Mucosa of descending colon (tissue), 3 donors: ENCODE measurements around the gene MAGEB17. TPM values are rescaled to one million over a fixed set of nuclear protein-coding genes. Genes with fewer than 3 reads are reported as not detected.

ENCODE experiments used
- ATAC-seq: fragments of 200-7000 bp; cut with Tn5 transposase; one replicate; pipeline ENCODE4 v1.9.1; 2020; ENCODE audit warnings: mild to moderate bottlenecking, moderate library complexity
- DNase-seq, 3 donors: peaks; one replicate each; pipeline ENCODE4 v3.0.0-alpha.2; 2020
- H3K36me3 ChIP-seq: fragments of 200-600 bp; one replicate; pipeline ENCODE4 v1.8.0; 2021; ENCODE audit warnings: low read depth, mild to moderate bottlenecking
- H3K4me1 ChIP-seq: fragments of 200-600 bp; one replicate; pipeline ENCODE4 v1.8.0; 2021; ENCODE audit warnings: low read depth, mild to moderate bottlenecking
- H3K4me3 ChIP-seq: fragments of 200-600 bp; one replicate; pipeline ENCODE4 v1.8.0; 2021; ENCODE audit warnings: mild to moderate bottlenecking
- H3K9me3 ChIP-seq: fragments of 200-600 bp; one replicate; pipeline ENCODE4 v1.8.0; 2021; ENCODE audit warnings: mild to moderate bottlenecking
- intact Hi-C, 2 donors: fragments of 100-400 bp; cut with DNase I in 1 of 2; cut with micrococcal nuclease in 1 of 2; formaldehyde crosslinking; loops; one replicate each; pipeline versions ENCODE4 v1.11.0 to v1.11.1; 2022; cut with DNase I, micrococcal nuclease
- total RNA-seq, 3 donors: library from RNA; stranded (reverse); fragmentation: NEBNext Ultra II Directional in 2 of 3; extraction: Animal tissue kit (Norgen Biotek cat#: 25700) in 2 of 3; gene quantifications; one replicate each; pipeline versions ENCODE4 v1.2.1 to v1.2.4, GENCODE V29; 2021 to 2023
- TF ChIP-seq, protein P1 (sequence below): fragments of 200-600 bp; IDR thresholded peaks from one replicate; pipeline ENCODE4 v1.8.0; 2022; ENCODE audit warnings: antibody characterized with exemption, mild to moderate bottlenecking
- donor health status: DM: no; HTN: no; CAD: no; lungs with moderate emphysema.
- donor health status: DM: no; HTN: no; CAD: no.
- donor health status: DM: no; HTN: yes; CAD: no.

The MAGEB17 gene
- total RNA-seq, 3 donors from 2014 or later, result 0.22 TPM; not detected in 2

DNA sequence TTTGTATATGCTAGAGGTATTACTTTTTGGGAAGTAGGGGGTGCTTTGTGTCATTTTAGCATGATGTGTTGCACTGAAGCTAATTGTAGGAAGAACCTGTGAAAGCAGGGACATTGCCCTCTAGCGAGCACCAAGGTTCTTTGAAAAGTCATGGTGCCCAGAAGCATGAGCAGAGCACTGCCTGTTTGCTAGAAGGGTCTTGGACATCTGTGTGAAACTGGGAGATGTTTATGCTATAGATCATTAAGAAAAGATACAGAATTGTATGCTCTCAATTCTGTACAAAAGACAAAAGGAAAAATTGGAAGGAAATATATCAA lies 29.2 kb upstream of the MAGEB17 start:
- no peak overlapping the region for H3K4me3 ChIP-seq
- peak in 1 of 3 donors; percentile 2 for DNase-seq
- intact Hi-C loops, result no loop called here
- H3K36me3 ChIP-seq, result no peaks in the 10 kb centered on the region
- ATAC-seq, result no peak
- TF ChIP-seq, protein P1, sequence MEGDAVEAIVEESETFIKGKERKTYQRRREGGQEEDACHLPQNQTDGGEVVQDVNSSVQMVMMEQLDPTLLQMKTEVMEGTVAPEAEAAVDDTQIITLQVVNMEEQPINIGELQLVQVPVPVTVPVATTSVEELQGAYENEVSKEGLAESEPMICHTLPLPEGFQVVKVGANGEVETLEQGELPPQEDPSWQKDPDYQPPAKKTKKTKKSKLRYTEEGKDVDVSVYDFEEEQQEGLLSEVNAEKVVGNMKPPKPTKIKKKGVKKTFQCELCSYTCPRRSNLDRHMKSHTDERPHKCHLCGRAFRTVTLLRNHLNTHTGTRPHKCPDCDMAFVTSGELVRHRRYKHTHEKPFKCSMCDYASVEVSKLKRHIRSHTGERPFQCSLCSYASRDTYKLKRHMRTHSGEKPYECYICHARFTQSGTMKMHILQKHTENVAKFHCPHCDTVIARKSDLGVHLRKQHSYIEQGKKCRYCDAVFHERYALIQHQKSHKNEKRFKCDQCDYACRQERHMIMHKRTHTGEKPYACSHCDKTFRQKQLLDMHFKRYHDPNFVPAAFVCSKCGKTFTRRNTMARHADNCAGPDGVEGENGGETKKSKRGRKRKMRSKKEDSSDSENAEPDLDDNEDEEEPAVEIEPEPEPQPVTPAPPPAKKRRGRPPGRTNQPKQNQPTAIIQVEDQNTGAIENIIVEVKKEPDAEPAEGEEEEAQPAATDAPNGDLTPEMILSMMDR, result no peak
- H3K4me1 ChIP-seq, result no peaks in the 10 kb centered on the region
- no peaks in the 10 kb centered on the region for H3K9me3 ChIP-seq

DNA sequence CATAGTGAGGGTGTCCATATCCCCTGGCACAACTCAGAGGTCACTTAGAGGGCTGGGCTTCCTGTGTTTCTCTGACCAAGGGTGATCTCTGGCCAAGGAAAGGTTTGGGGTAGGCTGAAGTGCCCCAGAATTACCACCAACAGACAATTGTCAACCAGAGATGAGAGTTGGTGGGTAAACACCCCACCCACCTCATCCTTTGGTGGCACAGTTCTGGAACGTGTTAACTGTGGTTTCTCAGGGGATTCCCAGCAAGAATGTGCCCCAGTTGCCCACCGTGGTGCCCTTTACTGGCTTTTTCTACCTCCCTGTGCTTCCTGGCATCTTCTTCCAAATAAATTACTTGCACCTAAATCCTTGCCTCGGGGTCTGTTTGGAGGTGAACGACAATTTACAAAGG lies 26.8 kb upstream of the MAGEB17 start:
- TF ChIP-seq, protein P1, result no peak
- Histone ChIP-seq H3K4me3 (no peak overlapping the region), H3K9me3 (no peaks in the 10 kb centered on the region), H3K36me3 (no peaks in the 10 kb centered on the region), H3K4me1 (no peaks in the 10 kb centered on the region)
- no peak for ATAC-seq
- intact Hi-C loops, result no loop called here
- no peak for DNase-seq

DNA sequence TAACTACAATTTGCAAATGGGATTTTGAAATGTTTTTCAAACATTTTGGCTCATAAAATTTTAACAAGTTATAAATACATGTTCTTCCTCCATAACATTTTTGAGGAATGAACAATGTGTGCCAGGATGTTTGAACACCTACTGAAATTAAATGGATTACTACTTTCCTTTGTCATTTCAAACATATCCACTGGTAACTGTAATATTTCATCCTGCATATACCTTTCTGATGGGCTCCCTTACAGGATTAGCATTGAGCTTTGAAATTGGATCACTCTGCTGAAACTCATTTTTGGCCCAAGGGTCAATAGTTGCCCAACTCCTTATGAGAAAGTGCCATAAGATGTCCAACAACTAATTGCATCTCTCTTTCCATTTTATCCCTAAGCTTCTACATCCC lies 26.3 kb upstream of the MAGEB17 start:
- TF ChIP-seq, protein P1, result no peak
- DNase-seq (no peak), ATAC-seq (no peak)
- intact Hi-C loops, result no loop called here
- Histone ChIP-seq H3K9me3 (no peaks in the 10 kb centered on the region), H3K4me3 (no peak overlapping the region), H3K4me1 (no peaks in the 10 kb centered on the region), H3K36me3 (no peaks in the 10 kb centered on the region)

DNA sequence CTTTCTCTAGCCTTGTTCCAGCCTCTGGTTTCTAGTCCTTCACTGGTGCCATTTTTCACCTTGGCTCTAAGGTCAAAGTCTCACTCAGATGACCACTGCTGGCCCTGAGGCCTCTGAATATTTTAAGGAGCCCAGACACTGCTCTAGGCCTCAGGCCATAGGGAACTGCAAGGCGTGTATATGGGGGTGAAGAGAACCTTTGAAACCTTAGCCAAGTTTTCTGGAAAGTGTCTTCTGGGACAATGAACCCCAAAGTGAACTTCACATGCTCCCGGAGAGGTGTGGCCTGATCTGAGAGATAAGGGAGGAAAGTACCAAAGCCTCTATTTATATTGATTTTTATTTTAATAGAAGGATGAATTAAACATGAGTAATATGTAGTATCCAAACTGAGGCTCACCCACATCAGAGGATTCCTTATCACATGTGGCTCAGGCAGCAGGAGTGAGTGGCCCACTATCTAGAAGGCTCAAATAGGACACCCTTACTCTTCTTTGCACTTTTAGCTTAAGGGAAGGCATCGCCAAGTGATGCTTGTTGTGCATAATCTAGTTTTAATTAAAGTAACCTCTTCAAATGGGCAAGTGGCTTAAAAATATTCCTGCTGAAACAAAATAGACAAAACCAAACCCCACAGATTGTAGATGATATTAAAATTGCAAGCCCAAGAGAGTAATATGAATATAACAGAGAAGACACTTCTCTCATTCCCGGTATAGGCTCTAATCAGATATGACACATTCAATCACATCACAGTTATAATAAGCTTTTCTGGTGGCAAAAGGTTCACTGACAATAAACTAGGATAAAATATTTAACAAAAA lies 25.6 kb upstream of the MAGEB17 start:
- no peak overlapping the region for H3K4me3 ChIP-seq
- H3K36me3 ChIP-seq, result no peaks in the 10 kb centered on the region
- H3K9me3 ChIP-seq, result no peaks in the 10 kb centered on the region
- TF ChIP-seq, protein P1, result no peak
- ATAC-seq (no peak), DNase-seq (no peak)
- H3K4me1 ChIP-seq, result no peaks in the 10 kb centered on the region
- intact Hi-C loops, result no loop called here

DNA sequence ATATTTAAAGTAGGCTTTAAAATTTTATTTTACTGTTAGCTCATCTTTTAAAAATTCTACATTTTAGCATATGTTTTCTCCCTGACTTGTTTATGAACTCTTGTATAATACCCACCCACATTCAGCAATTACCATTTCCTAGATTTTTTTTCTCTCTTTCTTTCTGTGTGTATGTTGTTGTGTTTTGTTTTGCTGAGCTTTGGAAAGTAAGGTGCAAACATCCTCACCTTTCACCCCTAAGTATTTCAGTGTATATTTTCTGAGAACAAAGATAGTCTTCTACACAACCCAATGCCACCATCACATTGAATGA lies 25.1 kb upstream of the MAGEB17 start:
- TF ChIP-seq, protein P1, result no peak
- no peaks in the 10 kb centered on the region for H3K4me1 ChIP-seq
- H3K9me3 ChIP-seq, result no peaks in the 10 kb centered on the region
- H3K36me3 ChIP-seq, result no peaks in the 10 kb centered on the region
- DNase-seq, result no peak
- intact Hi-C loops, result no loop called here
- ATAC-seq, result no peak
- H3K4me3 ChIP-seq, result no peak overlapping the region

DNA sequence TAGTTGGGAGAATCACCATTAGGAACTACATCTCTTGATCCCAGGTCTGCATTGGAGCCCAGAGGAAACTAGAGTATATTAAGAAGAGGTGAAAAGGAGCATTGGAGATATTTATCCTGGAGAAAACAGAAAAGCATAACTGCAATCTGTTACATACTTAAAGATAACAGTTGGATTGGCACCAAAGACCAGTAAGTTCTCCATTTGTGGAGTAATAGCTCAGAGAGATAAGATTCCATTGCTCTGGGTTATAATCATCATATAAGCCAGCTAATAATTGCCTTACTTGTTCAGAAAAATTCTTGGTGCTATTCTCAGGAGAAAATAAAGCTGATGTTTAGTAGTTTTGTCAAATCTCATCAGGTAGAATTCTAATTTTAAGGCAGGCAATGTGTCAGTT lies 23.3 kb upstream of the MAGEB17 start:
- DNase-seq (no peak), ATAC-seq (no peak)
- TF ChIP-seq, protein P1, result no peak
- no peak overlapping the region for H3K4me3 ChIP-seq
- no peaks in the 10 kb centered on the region for H3K9me3 ChIP-seq
- intact Hi-C loops, result no loop called here
- no peaks in the 10 kb centered on the region for H3K4me1 ChIP-seq
- no peaks in the 10 kb centered on the region for H3K36me3 ChIP-seq
